MM.1S (cell line): Measurements from ENCODE around the gene EIF3L.

Source experiments
- EZH2 ChIP-seq: fragments of 300-600 bp; sonication (generic); optimal IDR thresholded peaks from 2 replicates; pipeline ENCODE3; 2017; ENCODE audit warnings: low read depth, mild to moderate bottlenecking, antibody characterized with exemption, low read length, mixed read lengths
- EZH2phosphoT487 ChIP-seq: fragments of 300-600 bp; sonication (generic); IDR thresholded peaks from 2 replicates; pipeline ENCODE4 v1.6.1; 2018; ENCODE audit warnings: antibody characterized with exemption, low read length
- TF ChIP-seq, protein P1 (sequence below): fragments of 300-600 bp; sonication (generic); IDR thresholded peaks from 2 replicates; pipeline ENCODE4 v1.5.1; 2016; ENCODE audit warnings: antibody characterized with exemption, low read length, mixed read lengths

DNA sequence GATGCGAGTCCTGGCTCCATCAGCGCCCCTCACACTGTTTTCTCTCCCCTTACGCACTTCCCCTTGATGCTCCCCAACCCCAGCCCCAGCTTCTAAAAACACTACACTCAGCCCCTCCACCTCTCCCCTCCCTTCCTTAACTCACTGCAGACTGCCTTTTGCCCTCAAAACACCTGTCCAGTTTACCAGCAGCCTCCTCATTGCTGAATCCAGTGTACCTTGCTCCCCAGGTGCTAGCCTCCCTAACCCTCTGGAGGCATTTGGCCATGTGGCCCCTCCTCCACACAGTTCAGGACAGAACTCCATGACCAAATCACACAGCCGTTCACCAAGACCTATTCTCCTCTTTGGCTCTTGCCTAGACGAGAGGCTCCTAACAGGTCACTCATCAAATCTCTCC, 28.9 kb upstream of the EIF3L start:
- TF ChIP-seq, protein P1, sequence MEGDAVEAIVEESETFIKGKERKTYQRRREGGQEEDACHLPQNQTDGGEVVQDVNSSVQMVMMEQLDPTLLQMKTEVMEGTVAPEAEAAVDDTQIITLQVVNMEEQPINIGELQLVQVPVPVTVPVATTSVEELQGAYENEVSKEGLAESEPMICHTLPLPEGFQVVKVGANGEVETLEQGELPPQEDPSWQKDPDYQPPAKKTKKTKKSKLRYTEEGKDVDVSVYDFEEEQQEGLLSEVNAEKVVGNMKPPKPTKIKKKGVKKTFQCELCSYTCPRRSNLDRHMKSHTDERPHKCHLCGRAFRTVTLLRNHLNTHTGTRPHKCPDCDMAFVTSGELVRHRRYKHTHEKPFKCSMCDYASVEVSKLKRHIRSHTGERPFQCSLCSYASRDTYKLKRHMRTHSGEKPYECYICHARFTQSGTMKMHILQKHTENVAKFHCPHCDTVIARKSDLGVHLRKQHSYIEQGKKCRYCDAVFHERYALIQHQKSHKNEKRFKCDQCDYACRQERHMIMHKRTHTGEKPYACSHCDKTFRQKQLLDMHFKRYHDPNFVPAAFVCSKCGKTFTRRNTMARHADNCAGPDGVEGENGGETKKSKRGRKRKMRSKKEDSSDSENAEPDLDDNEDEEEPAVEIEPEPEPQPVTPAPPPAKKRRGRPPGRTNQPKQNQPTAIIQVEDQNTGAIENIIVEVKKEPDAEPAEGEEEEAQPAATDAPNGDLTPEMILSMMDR: no peak
- no peak for TF ChIP-seq EZH2phosphoT487
- TF ChIP-seq EZH2: no peak
